ENCODE measurements around the gene INPP5A.
"Not testable (repeated sequence)": the region's sequence is repeated elsewhere in the genome, so short reads cannot be mapped to it uniquely, and the experiment has no call there.

INPP5A gene

DNA sequence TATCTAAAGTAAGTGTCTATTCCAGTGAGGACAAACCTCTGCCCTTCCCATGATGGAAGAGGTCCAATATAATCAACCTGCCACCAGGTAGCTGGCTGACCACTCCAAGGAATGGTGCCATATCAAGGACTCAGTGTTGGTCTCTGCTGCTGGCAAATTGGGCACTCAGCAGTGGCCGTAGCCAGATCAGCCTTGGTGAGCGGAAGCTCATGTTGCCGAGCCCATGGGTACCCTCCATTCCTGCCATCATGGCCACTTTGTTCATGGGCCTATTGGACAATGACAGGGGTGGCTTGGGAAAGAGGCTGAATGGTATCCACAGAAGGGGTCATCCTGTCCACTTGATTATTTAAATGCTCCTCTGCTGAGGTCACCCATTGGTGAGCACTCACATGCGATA is 136.2 kb downstream of the INPP5A start:
- not testable (repeated sequence) for H2AK5ac ChIP-seq (ENCODE audit: low read depth, low read length); H3K4ac ChIP-seq (ENCODE audit: low read length); H3K4me3 ChIP-seq (ENCODE audit: low read length in 2 of 2); H3K9me3 ChIP-seq (replicated peaks in 1 of 2; ENCODE audit: control insufficient read depth in 2 of 2, insufficient read depth in 1 of 2, low read depth in 1 of 2, low read length in 2 of 2); H3K9ac ChIP-seq (ENCODE audit: low read depth, low read length, poor library complexity); H3K18ac ChIP-seq (ENCODE audit: low read length); H2BK15ac ChIP-seq (ENCODE audit: low read length); H3K14ac ChIP-seq (ENCODE audit: low read length); H3K4me1 ChIP-seq (ENCODE audit: control insufficient read depth in 2 of 2, insufficient read depth in 1 of 2, low read depth in 1 of 2, low read length in 2 of 2); H3K27me3 ChIP-seq (ENCODE audit: control insufficient read depth in 3 of 3, insufficient read depth in 3 of 3, low read depth in 1 of 3, low read length in 3 of 3); DNase-seq (ENCODE audit: low spot score); H2BK120ac ChIP-seq (ENCODE audit: low read depth, low read length); H3K36me3 ChIP-seq (replicated peaks in 1 of 2; ENCODE audit: control insufficient read depth in 2 of 2, insufficient read depth in 2 of 2, low read length in 2 of 2); H3K23ac ChIP-seq (ENCODE audit: low read depth, low read length, poor library complexity); H3K27ac ChIP-seq (replicated peaks; ENCODE audit: low read length); H4K8ac ChIP-seq (ENCODE audit: low read depth, low read length); H2BK5ac ChIP-seq (ENCODE audit: low read length); H4K91ac ChIP-seq (ENCODE audit: low read depth, low read length, poor library complexity); H2BK12ac ChIP-seq (ENCODE audit: low read length); H3K4me2 ChIP-seq (ENCODE audit: insufficient read depth, low read length, poor library complexity, severe bottlenecking); H2AFZ ChIP-seq (ENCODE audit: low read length); H3K79me1 ChIP-seq (ENCODE audit: low read depth, low read length)
- WGBS, 2 donors (ENCODE audit: extremely low coverage in 2 of 2, insufficient read length in 2 of 2, insufficient replicate concordance in 1 of 2) = no CpG with 5 or more reads among the region's 4 CpGs

DNA sequence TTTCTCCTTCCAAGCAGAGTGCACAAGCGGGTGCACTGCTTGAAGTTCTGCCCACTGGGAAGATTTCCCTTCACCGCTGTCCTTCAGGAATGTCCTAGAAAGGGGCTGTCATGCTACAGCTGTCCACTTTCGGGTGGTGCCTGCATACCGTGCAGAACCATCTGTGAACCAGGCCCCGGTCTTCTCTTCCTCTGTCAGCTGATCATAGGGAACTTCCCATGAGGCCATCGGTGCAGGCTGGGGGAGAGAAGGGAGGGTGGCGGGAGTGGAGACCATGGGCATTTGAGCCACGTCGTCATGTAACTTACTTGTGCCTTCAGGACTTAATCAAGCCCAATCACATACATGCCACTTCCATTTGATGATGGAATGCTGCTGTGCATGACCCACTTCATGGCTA is 136.7 kb downstream of the INPP5A start:
- no peak overlapping the region for H3K4me2 ChIP-seq (ENCODE audit: insufficient read depth, low read length, poor library complexity, severe bottlenecking)
- H3K9me3 ChIP-seq (replicated peaks in 1 of 2; ENCODE audit: control insufficient read depth in 2 of 2, insufficient read depth in 1 of 2, low read depth in 1 of 2, low read length in 2 of 2) = peaks cover 4 to 6% of the 10 kb centered on the region in 2 donors
- no peak overlapping the region for H4K8ac ChIP-seq (ENCODE audit: low read depth, low read length)
- no CpG with 5 or more reads among the region's 9 CpGs for WGBS, 2 donors (ENCODE audit: extremely low coverage in 2 of 2, insufficient read length in 2 of 2, insufficient replicate concordance in 1 of 2)
- H3K23ac ChIP-seq (ENCODE audit: low read depth, low read length, poor library complexity) = no peak overlapping the region
- H2AFZ ChIP-seq (ENCODE audit: low read length) = no peak overlapping the region
- H2BK5ac ChIP-seq (ENCODE audit: low read length) = no peak overlapping the region
- H3K18ac ChIP-seq (ENCODE audit: low read length) = no peak overlapping the region
- no peaks in the 10 kb centered on the region for H3K36me3 ChIP-seq (replicated peaks in 1 of 2; ENCODE audit: control insufficient read depth in 2 of 2, insufficient read depth in 2 of 2, low read length in 2 of 2)
- H2BK120ac ChIP-seq (ENCODE audit: low read depth, low read length) = no peak overlapping the region
- H3K4me1 ChIP-seq (ENCODE audit: control insufficient read depth in 2 of 2, insufficient read depth in 1 of 2, low read depth in 1 of 2, low read length in 2 of 2) = peaks cover 3 to 5% of the 10 kb centered on the region in 2 donors
- peaks cover 5% of the 10 kb centered on the region for H3K79me1 ChIP-seq (ENCODE audit: low read depth, low read length)
- H2BK15ac ChIP-seq (ENCODE audit: low read length) = no peak overlapping the region
- H3K9ac ChIP-seq (ENCODE audit: low read depth, low read length, poor library complexity) = no peak overlapping the region
- DNase-seq (ENCODE audit: low spot score) = no peak
- no peak overlapping the region for H4K91ac ChIP-seq (ENCODE audit: low read depth, low read length, poor library complexity)
- H3K27ac ChIP-seq (replicated peaks; ENCODE audit: low read length) = no peak overlapping the region
- H2BK12ac ChIP-seq (ENCODE audit: low read length) = no peak overlapping the region
- H2AK5ac ChIP-seq (ENCODE audit: low read depth, low read length) = no peak overlapping the region
- H3K4me3 ChIP-seq (ENCODE audit: low read length in 2 of 2) = no peak overlapping the region
- no peak overlapping the region for H3K14ac ChIP-seq (ENCODE audit: low read length)
- H3K27me3 ChIP-seq (ENCODE audit: control insufficient read depth in 3 of 3, insufficient read depth in 3 of 3, low read depth in 1 of 3, low read length in 3 of 3) = no peaks in the 10 kb centered on the region
- H3K4ac ChIP-seq (ENCODE audit: low read length) = no peak overlapping the region

DNA sequence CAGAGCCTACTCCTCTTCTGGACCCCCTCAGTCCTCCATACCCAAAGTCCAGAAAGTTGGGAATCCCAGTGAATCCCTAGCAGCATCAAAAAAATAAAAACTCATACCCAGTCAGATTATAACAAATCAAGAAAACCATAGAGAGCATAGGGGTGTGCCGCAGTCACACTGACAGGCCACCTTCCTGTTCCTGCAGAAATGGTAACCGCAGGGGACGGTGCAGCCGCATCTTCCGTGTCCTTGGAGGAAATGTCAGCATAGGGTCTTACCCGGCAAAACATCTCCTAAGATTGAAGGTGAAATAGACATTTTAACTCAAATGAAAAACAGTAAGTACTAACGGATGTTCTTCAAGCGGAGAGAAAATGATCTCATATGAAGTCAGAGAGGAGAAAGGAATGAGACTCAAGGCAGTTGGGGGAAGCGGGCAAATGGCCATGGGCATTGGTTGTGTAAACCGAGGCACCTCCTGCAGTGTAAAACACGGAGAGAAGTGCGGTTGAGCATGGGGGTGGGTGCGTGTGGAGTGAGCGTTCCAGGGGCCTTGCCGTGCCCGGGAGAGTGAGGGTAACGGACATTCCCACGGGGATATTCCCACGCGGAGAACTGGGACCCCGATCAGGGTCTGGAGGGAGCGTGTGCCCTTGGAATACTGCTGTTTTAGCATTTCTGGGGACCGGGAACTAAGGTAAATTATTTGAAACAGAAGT is 137.6 kb downstream of the INPP5A start:
- no peak overlapping the region for H4K91ac ChIP-seq (ENCODE audit: low read depth, low read length, poor library complexity)
- H3K9ac ChIP-seq (ENCODE audit: low read depth, low read length, poor library complexity) = no peak overlapping the region
- H3K18ac ChIP-seq (ENCODE audit: low read length) = no peak overlapping the region
- peaks cover 3% of the 10 kb centered on the region for H3K79me1 ChIP-seq (ENCODE audit: low read depth, low read length)
- no peak overlapping the region for H2BK120ac ChIP-seq (ENCODE audit: low read depth, low read length)
- no peak overlapping the region for H4K8ac ChIP-seq (ENCODE audit: low read depth, low read length)
- H3K23ac ChIP-seq (ENCODE audit: low read depth, low read length, poor library complexity) = no peak overlapping the region
- H3K36me3 ChIP-seq (replicated peaks in 1 of 2; ENCODE audit: control insufficient read depth in 2 of 2, insufficient read depth in 2 of 2, low read length in 2 of 2) = no peaks in the 10 kb centered on the region
- no peak overlapping the region for H3K4me3 ChIP-seq (ENCODE audit: low read length in 2 of 2)
- H3K14ac ChIP-seq (ENCODE audit: low read length) = no peak overlapping the region
- H3K27ac ChIP-seq (replicated peaks; ENCODE audit: low read length) = no peak overlapping the region
- H3K4me1 ChIP-seq (ENCODE audit: control insufficient read depth in 2 of 2, insufficient read depth in 1 of 2, low read depth in 1 of 2, low read length in 2 of 2) = peaks cover 3 to 5% of the 10 kb centered on the region in 2 donors
- no peak for DNase-seq (ENCODE audit: low spot score)
- no peak overlapping the region for H2AK5ac ChIP-seq (ENCODE audit: low read depth, low read length)
- H2BK15ac ChIP-seq (ENCODE audit: low read length) = no peak overlapping the region
- H3K9me3 ChIP-seq (replicated peaks in 1 of 2; ENCODE audit: control insufficient read depth in 2 of 2, insufficient read depth in 1 of 2, low read depth in 1 of 2, low read length in 2 of 2) = peaks cover 6 to 11% of the 10 kb centered on the region in 2 donors
- H2BK12ac ChIP-seq (ENCODE audit: low read length) = no peak overlapping the region
- no CpG with 5 or more reads among the region's 23 CpGs for WGBS, 2 donors (ENCODE audit: extremely low coverage in 2 of 2, insufficient read length in 2 of 2, insufficient replicate concordance in 1 of 2)
- no peak overlapping the region for H3K4ac ChIP-seq (ENCODE audit: low read length)
- H3K27me3 ChIP-seq (ENCODE audit: control insufficient read depth in 3 of 3, insufficient read depth in 3 of 3, low read depth in 1 of 3, low read length in 3 of 3) = no peaks in the 10 kb centered on the region
- H2AFZ ChIP-seq (ENCODE audit: low read length) = no peak overlapping the region
- no peak overlapping the region for H3K4me2 ChIP-seq (ENCODE audit: insufficient read depth, low read length, poor library complexity, severe bottlenecking)
- H2BK5ac ChIP-seq (ENCODE audit: low read length) = no peak overlapping the region

DNA sequence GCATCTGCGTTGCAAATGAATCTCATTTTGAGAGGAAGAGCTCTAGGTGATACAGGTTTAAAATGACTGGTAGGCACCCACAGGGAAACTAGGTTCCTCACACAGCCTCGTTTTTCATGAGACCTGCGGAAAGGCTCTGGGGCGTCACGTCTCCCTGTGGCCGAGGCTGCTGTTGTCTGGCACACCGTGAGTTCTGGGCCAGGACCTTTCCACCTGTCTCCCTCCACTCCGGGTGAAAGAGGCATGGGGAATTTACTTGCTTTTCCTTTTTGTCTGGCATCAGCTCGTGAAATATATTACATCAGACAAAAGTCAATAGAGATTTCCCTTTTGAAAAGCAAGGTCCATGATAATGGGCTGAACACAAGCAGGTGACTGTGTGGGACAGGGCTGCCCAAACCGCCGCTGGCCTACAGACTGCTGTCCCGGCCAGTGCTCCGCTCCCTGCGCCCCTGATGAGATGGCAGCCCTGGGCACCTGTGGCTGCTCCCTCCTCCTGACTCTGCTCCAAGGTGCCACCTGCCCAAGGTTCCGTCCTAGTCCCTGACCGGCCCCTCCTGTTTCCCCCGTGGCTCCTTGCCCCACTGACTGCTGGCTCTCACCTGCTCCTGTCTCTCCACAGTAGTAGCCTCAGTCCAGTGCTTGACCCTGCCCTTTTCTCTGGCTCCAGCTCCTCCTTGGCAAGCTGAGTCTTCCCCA is 138.8 kb downstream of the INPP5A start:
- WGBS, 2 donors (ENCODE audit: extremely low coverage in 2 of 2, insufficient read length in 2 of 2, insufficient replicate concordance in 1 of 2) = no CpG with 5 or more reads among the region's 17 CpGs
- no peak overlapping the region for H2BK120ac ChIP-seq (ENCODE audit: low read depth, low read length)
- H3K36me3 ChIP-seq (replicated peaks in 1 of 2; ENCODE audit: control insufficient read depth in 2 of 2, insufficient read depth in 2 of 2, low read length in 2 of 2) = no peaks in the 10 kb centered on the region
- H2BK5ac ChIP-seq (ENCODE audit: low read length) = no peak overlapping the region
- no peak overlapping the region for H3K23ac ChIP-seq (ENCODE audit: low read depth, low read length, poor library complexity)
- H4K91ac ChIP-seq (ENCODE audit: low read depth, low read length, poor library complexity) = no peak overlapping the region
- no peaks in the 10 kb centered on the region for H3K4me1 ChIP-seq (ENCODE audit: control insufficient read depth in 2 of 2, insufficient read depth in 1 of 2, low read depth in 1 of 2, low read length in 2 of 2)
- H3K4me2 ChIP-seq (ENCODE audit: insufficient read depth, low read length, poor library complexity, severe bottlenecking) = no peak overlapping the region
- H3K4ac ChIP-seq (ENCODE audit: low read length) = no peak overlapping the region
- H3K14ac ChIP-seq (ENCODE audit: low read length) = no peak overlapping the region
- no peak overlapping the region for H3K27ac ChIP-seq (replicated peaks; ENCODE audit: low read length)
- H3K9ac ChIP-seq (ENCODE audit: low read depth, low read length, poor library complexity) = no peak overlapping the region
- H2AK5ac ChIP-seq (ENCODE audit: low read depth, low read length) = no peak overlapping the region
- peaks cover 6 to 11% of the 10 kb centered on the region in 2 donors for H3K9me3 ChIP-seq (replicated peaks in 1 of 2; ENCODE audit: control insufficient read depth in 2 of 2, insufficient read depth in 1 of 2, low read depth in 1 of 2, low read length in 2 of 2)
- H2BK12ac ChIP-seq (ENCODE audit: low read length) = no peak overlapping the region
- peak overlapping the region; percentile 64 for H2BK15ac ChIP-seq (ENCODE audit: low read length)
- H2AFZ ChIP-seq (ENCODE audit: low read length) = no peak overlapping the region
- no peak for DNase-seq (ENCODE audit: low spot score)
- H3K18ac ChIP-seq (ENCODE audit: low read length) = peak overlapping the region; percentile 80
- H3K79me1 ChIP-seq (ENCODE audit: low read depth, low read length) = peaks cover 3% of the 10 kb centered on the region
- no peaks in the 10 kb centered on the region for H3K27me3 ChIP-seq (ENCODE audit: control insufficient read depth in 3 of 3, insufficient read depth in 3 of 3, low read depth in 1 of 3, low read length in 3 of 3)
- no peak overlapping the region for H4K8ac ChIP-seq (ENCODE audit: low read depth, low read length)
- no peak overlapping the region for H3K4me3 ChIP-seq (ENCODE audit: low read length in 2 of 2)

All from neuronal stem cell (in vitro differentiated cells).